HFFc6 (cell line): ENCODE results near the gene VWA7. TPM values are rescaled to one million over a fixed set of nuclear protein-coding genes. Genes with fewer than 3 reads are reported as not detected.

Experiments used
- DNase-seq: peaks from one replicate; pipeline ENCODE4 v3.0.0-alpha.2; 2018
- H3K27ac Mint-ChIP-seq: 2 replicates; pipeline ENCODE4 v1.8.0; 2020; ENCODE audit warnings: mild to moderate bottlenecking, mixed read lengths
- H3K27me3 Mint-ChIP-seq: 2 replicates; pipeline ENCODE4 v1.8.0; 2021; ENCODE audit warnings: mild to moderate bottlenecking, moderate library complexity, mixed read lengths; ENCODE audit not compliant: insufficient read depth
- H3K36me3 Mint-ChIP-seq: 2 replicates; pipeline ENCODE4 v1.8.0; 2021; ENCODE audit warnings: low read depth, mixed read lengths
- H3K4me1 Mint-ChIP-seq: 2 replicates; pipeline ENCODE4 v1.8.0; 2020; ENCODE audit warnings: low read depth, mixed read lengths
- H3K4me3 Mint-ChIP-seq: 2 replicates; pipeline ENCODE4 v1.8.0; 2020; ENCODE audit warnings: mild to moderate bottlenecking, moderate library complexity, mixed read lengths
- H3K9me3 Mint-ChIP-seq: 2 replicates; pipeline ENCODE4 v1.8.0; 2020; ENCODE audit warnings: mild to moderate bottlenecking, mixed read lengths
- CTCF ChIP-seq: fragments of 200-600 bp; sonication (generic); IDR thresholded peaks from 2 replicates; pipeline ENCODE4 v1.5.0; 2021; ENCODE audit warnings: antibody characterized with exemption, mild to moderate bottlenecking
- total RNA-seq, 6 experiments: library from RNA; stranded (reverse); fragmentation: NEBNext Ultra II Directional; extraction: Animal tissue kit (Norgen Biotek cat#: 25700); gene quantifications; 2 replicates in 1 of 6; 3 replicates in 5 of 6; pipeline ENCODE4 v1.2.3, GENCODE V29; 2021

VWA7 gene
- total RNA-seq, 6 experiments from 2014 or later = 0.24 to 0.83 (median 0.64) TPM

GRCh38 chr6:31768363-31769257, 8.5 kb downstream of the VWA7 start:
- Mint-ChIP-seq H3K36me3 (no peaks in the 10 kb centered on the region; the same call in 1 of the 2 replicates), H3K4me1 (peaks cover 22% of the 10 kb centered on the region), H3K27me3 (no peaks in the 10 kb centered on the region; the same call in 1 of the 2 replicates), H3K27ac (no peak overlapping the region), H3K4me3 (no peak overlapping the region), H3K9me3 (no peaks in the 10 kb centered on the region)
- TF ChIP-seq CTCF = 0 out of 2 replicates have a peak, but pooled peaks have one; percentile 10
- no peak for DNase-seq

- Mint-ChIP-seq H3K4me1 (peaks cover 29% of the 10 kb centered on the region), H3K27me3 (no peaks in the 10 kb centered on the region; the same call in 1 of the 2 replicates), H3K36me3 (no peaks in the 10 kb centered on the region; the same call in 1 of the 2 replicates), H3K27ac (no peak overlapping the region), H3K4me3 (no peak overlapping the region), H3K9me3 (no peaks in the 10 kb centered on the region)
- no peak for TF ChIP-seq CTCF
- no peak for DNase-seq
Observed at GRCh38 chr6:31767096-31767645, 10.0 kb downstream of the VWA7 start.

- Mint-ChIP-seq H3K4me1 (peaks cover 29% of the 10 kb centered on the region), H3K4me3 (peak overlapping the region; percentile 60), H3K27ac (no peak overlapping the region), H3K9me3 (no peaks in the 10 kb centered on the region), H3K36me3 (no peaks in the 10 kb centered on the region; the same call in 1 of the 2 replicates), H3K27me3 (no peaks in the 10 kb centered on the region; the same call in 1 of the 2 replicates)
- no peak; the same call in 1 of the 2 replicates for TF ChIP-seq CTCF
- no peak for DNase-seq
Observed at GRCh38 chr6:31765910-31766794, 11.0 kb downstream of the VWA7 start.

GRCh38 chr6:31765559-31765909, 11.6 kb downstream of the VWA7 start:
- peaks cover 2% of the 10 kb centered on the region; the same call in 1 of the 2 replicates for H3K36me3 Mint-ChIP-seq
- TF ChIP-seq CTCF = no peak
- no peak overlapping the region for H3K4me3 Mint-ChIP-seq
- no peaks in the 10 kb centered on the region; the same call in 1 of the 2 replicates for H3K27me3 Mint-ChIP-seq
- no peaks in the 10 kb centered on the region for H3K9me3 Mint-ChIP-seq
- peaks cover 29% of the 10 kb centered on the region for H3K4me1 Mint-ChIP-seq
- DNase-seq = no peak
- no peak overlapping the region for H3K27ac Mint-ChIP-seq

- Mint-ChIP-seq H3K36me3 (peaks cover 7% of the 10 kb centered on the region; the same call in 1 of the 2 replicates), H3K4me1 (peaks cover 29% of the 10 kb centered on the region), H3K4me3 (no peak overlapping the region), H3K27ac (peak overlapping the region; percentile 58), H3K27me3 (no peaks in the 10 kb centered on the region; the same call in 1 of the 2 replicates), H3K9me3 (no peaks in the 10 kb centered on the region)
- DNase-seq = no peak
- no peak for TF ChIP-seq CTCF
Observed at GRCh38 chr6:31764198-31764597, 12.9 kb downstream of the VWA7 start.
